Measurements from ENCODE around the gene KMT2C. TPM values are rescaled to one million over a fixed set of nuclear protein-coding genes. Genes with fewer than 3 reads are reported as not detected.
"Not testable (repeated sequence)": the region's sequence is repeated elsewhere in the genome, so short reads cannot be mapped to it uniquely, and the experiment has no call there.

The KMT2C gene
- 68.6 and 68.8 TPM in 2 replicates for total RNA-seq

GRCh38 chr7:152435384-152436110 is at the start of gene KMT2C:
Gene KMT2C, minus strand, starts transcription at chr7:152436003. Its CDS starts 217 bp downstream, at chr7:152435786.
- intact Hi-C loops (cut with micrococcal nuclease) = loop anchor here (1.0 to 10.0 kb wide), 5 partner anchors 28 to 803 kb away; partner anchors contain the start of gene ACTR3B

- intact Hi-C loops (cut with micrococcal nuclease) = no loop called here
These were observed 45.3 kb upstream of the KMT2C start for GRCh38 chr7:152481082-152481481.

GRCh38 chr7:152480664-152481063 is 44.9 kb upstream of the KMT2C start:
- intact Hi-C loops (cut with micrococcal nuclease) = no loop called here

- intact Hi-C loops (cut with micrococcal nuclease) = no loop called here
These were observed 43.8 kb upstream of the KMT2C start for GRCh38 chr7:152479595-152479994.

- intact Hi-C loops (cut with micrococcal nuclease) = no loop called here
These were observed 42.3 kb upstream of the KMT2C start for GRCh38 chr7:152478140-152478539.

GRCh38 chr7:152477079-152477478 is 41.3 kb upstream of the KMT2C start:
- intact Hi-C loops (cut with micrococcal nuclease) = no loop called here

GRCh38 chr7:152476551-152476950 is 40.7 kb upstream of the KMT2C start:
- intact Hi-C loops (cut with micrococcal nuclease) = no loop called here

- intact Hi-C loops (cut with micrococcal nuclease) = not testable (repeated sequence)
These were observed 35.3 kb upstream of the KMT2C start for GRCh38 chr7:152471023-152471620.

- intact Hi-C loops (cut with micrococcal nuclease) = not testable (repeated sequence)
These were observed 34.6 kb upstream of the KMT2C start for GRCh38 chr7:152470251-152471022.

- intact Hi-C loops (cut with micrococcal nuclease) = loop anchor here (10.0 kb wide), 1 partner anchor 325 kb away; no protein-coding TSS in a partner anchor
These were observed 33.8 kb upstream of the KMT2C start for GRCh38 chr7:152469576-152469975.

- intact Hi-C loops (cut with micrococcal nuclease) = loop anchor here (1.0 to 10.0 kb wide), 2 partner anchors 206 to 322 kb away; no protein-coding TSS in a partner anchor
These were observed 31.4 kb upstream of the KMT2C start for GRCh38 chr7:152467225-152467624.

- intact Hi-C loops (cut with micrococcal nuclease) = loop anchor here (10.0 kb wide), 1 partner anchor 320 kb away; no protein-coding TSS in a partner anchor
These were observed 29.2 kb upstream of the KMT2C start for GRCh38 chr7:152465119-152465387.

GRCh38 chr7:152464312-152465118 is 28.7 kb upstream of the KMT2C start:
- intact Hi-C loops (cut with micrococcal nuclease) = loop anchor here (5.0 to 10.0 kb wide), 4 partner anchors 37 to 942 kb away; partner anchors contain the start of gene PRKAG2

- intact Hi-C loops (cut with micrococcal nuclease) = loop anchor here (1.0 to 10.0 kb wide), 9 partner anchors 28 to 942 kb away; partner anchors contain the start of genes ACTR3B, KMT2C, PRKAG2 and XRCC2
These were observed 28.0 kb upstream of the KMT2C start for GRCh38 chr7:152463709-152464311.

- intact Hi-C loops (cut with micrococcal nuclease) = loop anchor here (1.0 to 10.0 kb wide), 9 partner anchors 27 to 941 kb away; partner anchors contain the start of genes ACTR3B, KMT2C, PRKAG2 and XRCC2
These were observed 27.3 kb upstream of the KMT2C start for GRCh38 chr7:152462995-152463708.

- intact Hi-C loops (cut with micrococcal nuclease) = loop anchor here (5.0 to 10.0 kb wide), 4 partner anchors 32 to 937 kb away; partner anchors contain the start of gene PRKAG2
These were observed 24.0 kb upstream of the KMT2C start for GRCh38 chr7:152459724-152460251.

GRCh38 chr7:152451356-152451755 is 15.6 kb upstream of the KMT2C start:
- intact Hi-C loops (cut with micrococcal nuclease) = no loop called here

- intact Hi-C loops (cut with micrococcal nuclease) = not testable (repeated sequence)
These were observed 9.7 kb upstream of the KMT2C start for GRCh38 chr7:152445386-152446008.

- intact Hi-C loops (cut with micrococcal nuclease) = no loop called here
These were observed 7.8 kb upstream of the KMT2C start for GRCh38 chr7:152443586-152443985.

Data from T-helper 1 cell treated with Interleukin-12 subunit alpha and Interleukin-12 subunit beta and Interleukin-4 antibody, amounts not matched to agents 30 ng/mL and 1 ng/mL, for 36 hours (primary cell).